MM.1S (cell line): ENCODE measurements around the gene PRIMA1.

ENCODE experiments used
- DNase-seq: peaks from one replicate; pipeline ENCODE4 v3.0.0-alpha.2; 2015
- H2AFZ ChIP-seq: fragments of 300-600 bp; sonication (generic); 2 replicates; pipeline ENCODE4 v1.6.0; 2016; ENCODE audit warnings: antibody characterized with exemption, low read length
- H3F3A ChIP-seq: fragments of 300-600 bp; sonication (generic); 2 replicates; pipeline ENCODE4 v1.6.1; 2016; ENCODE audit warnings: mild to moderate bottlenecking, antibody characterized with exemption, low read length, moderate library complexity, mixed read lengths; ENCODE audit not compliant: insufficient read depth
- H3K27ac ChIP-seq: fragments of 300-600 bp; sonication (generic); 2 replicates; pipeline ENCODE4 v1.5.1; 2016; ENCODE audit warnings: mild to moderate bottlenecking, low read length
- H3K27me3 ChIP-seq: fragments of 300-600 bp; sonication (generic); replicated peaks from 2 replicates; pipeline ENCODE4 v1.6.0; 2016; ENCODE audit warnings: low read length; ENCODE audit not compliant: insufficient read depth
- H3K36me3 ChIP-seq: fragments of 300-600 bp; sonication (generic); replicated peaks from 2 replicates; pipeline ENCODE4 v1.6.1; 2016; ENCODE audit warnings: mild to moderate bottlenecking, low read length, mixed read lengths; ENCODE audit not compliant: insufficient read depth
- H3K4me1 ChIP-seq: fragments of 300-600 bp; sonication (generic); 2 replicates; pipeline ENCODE4 v1.6.1; 2016; ENCODE audit warnings: low read length, mixed read lengths
- H3K4me2 ChIP-seq: fragments of 300-600 bp; sonication (generic); 2 replicates; pipeline ENCODE4 v1.6.0; 2016; ENCODE audit warnings: low read depth, low read length
- H3K4me3 ChIP-seq: fragments of 300-600 bp; sonication (generic); 2 replicates; pipeline ENCODE4 v1.5.1; 2016; ENCODE audit warnings: low read length, mixed read lengths
- H3K79me2 ChIP-seq: fragments of 300-600 bp; sonication (generic); 2 replicates; pipeline ENCODE4 v1.6.1; 2016; ENCODE audit warnings: mixed run types, low read length, mixed read lengths
- H3K9ac ChIP-seq: fragments of 300-600 bp; sonication (generic); 2 replicates; pipeline ENCODE4 v1.6.1; 2016; ENCODE audit warnings: low read length, mixed read lengths
- H3K9me2 ChIP-seq: fragments of 300-600 bp; sonication (generic); replicated peaks from 2 replicates; pipeline ENCODE4 v1.6.1; 2016; ENCODE audit warnings: mild to moderate bottlenecking, low read length, mixed read lengths; ENCODE audit not compliant: insufficient read depth
- H3K9me3 ChIP-seq: fragments of 300-600 bp; sonication (generic); replicated peaks from 2 replicates; pipeline ENCODE4 v1.6.1; 2016; ENCODE audit warnings: mild to moderate bottlenecking, low read length, mixed read lengths; ENCODE audit not compliant: insufficient read depth
- H4K20me1 ChIP-seq: fragments of 300-600 bp; sonication (generic); 2 replicates; pipeline ENCODE4 v1.6.1; 2016; ENCODE audit warnings: mild to moderate bottlenecking, low read length, moderate library complexity, mixed read lengths; ENCODE audit not compliant: insufficient read depth
- EZH2 ChIP-seq: fragments of 300-600 bp; sonication (generic); optimal IDR thresholded peaks from 2 replicates; pipeline ENCODE3; 2017; ENCODE audit warnings: low read depth, mild to moderate bottlenecking, antibody characterized with exemption, low read length, mixed read lengths
- EZH2phosphoT487 ChIP-seq: fragments of 300-600 bp; sonication (generic); IDR thresholded peaks from 2 replicates; pipeline ENCODE4 v1.6.1; 2018; ENCODE audit warnings: antibody characterized with exemption, low read length
- TF ChIP-seq, protein P1 (sequence below): fragments of 300-600 bp; sonication (generic); IDR thresholded peaks from 2 replicates; pipeline ENCODE4 v1.5.1; 2016; ENCODE audit warnings: antibody characterized with exemption, low read length, mixed read lengths

Gene PRIMA1

DNA sequence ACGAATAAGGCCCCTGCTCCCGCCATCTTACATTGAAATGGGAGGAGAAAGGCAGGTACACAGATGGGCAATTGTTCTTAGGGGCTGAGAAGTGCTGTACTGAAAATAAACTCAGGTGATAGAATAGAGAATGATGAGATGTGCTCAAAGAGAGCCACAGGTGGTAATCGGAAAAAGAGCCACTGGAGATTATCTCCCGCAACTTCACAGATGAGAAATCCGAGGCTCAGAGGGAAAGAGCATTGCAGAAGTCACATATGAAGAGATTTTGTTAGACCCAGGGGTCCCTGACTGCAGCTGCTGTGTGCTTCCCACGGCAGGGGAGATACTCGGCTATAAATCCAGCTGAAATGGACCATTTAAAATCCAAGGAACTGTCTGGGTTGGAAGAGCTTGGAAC, 73.7 kb downstream of the PRIMA1 start:
- H3K4me1 ChIP-seq, result no peaks in the 10 kb centered on the region
- H3K27me3 ChIP-seq, result no peaks in the 10 kb centered on the region
- H2AFZ ChIP-seq, result no peak overlapping the region
- no peaks in the 10 kb centered on the region for H4K20me1 ChIP-seq
- H3K9ac ChIP-seq, result no peak overlapping the region
- no peaks in the 10 kb centered on the region for H3K36me3 ChIP-seq
- no peaks in the 10 kb centered on the region for H3K79me2 ChIP-seq
- H3K9me2 ChIP-seq, result no peaks in the 10 kb centered on the region
- no peak overlapping the region for H3K4me2 ChIP-seq
- H3F3A ChIP-seq, result no peaks in the 10 kb centered on the region
- TF ChIP-seq EZH2 (no peak), EZH2phosphoT487 (no peak)
- TF ChIP-seq, protein P1, sequence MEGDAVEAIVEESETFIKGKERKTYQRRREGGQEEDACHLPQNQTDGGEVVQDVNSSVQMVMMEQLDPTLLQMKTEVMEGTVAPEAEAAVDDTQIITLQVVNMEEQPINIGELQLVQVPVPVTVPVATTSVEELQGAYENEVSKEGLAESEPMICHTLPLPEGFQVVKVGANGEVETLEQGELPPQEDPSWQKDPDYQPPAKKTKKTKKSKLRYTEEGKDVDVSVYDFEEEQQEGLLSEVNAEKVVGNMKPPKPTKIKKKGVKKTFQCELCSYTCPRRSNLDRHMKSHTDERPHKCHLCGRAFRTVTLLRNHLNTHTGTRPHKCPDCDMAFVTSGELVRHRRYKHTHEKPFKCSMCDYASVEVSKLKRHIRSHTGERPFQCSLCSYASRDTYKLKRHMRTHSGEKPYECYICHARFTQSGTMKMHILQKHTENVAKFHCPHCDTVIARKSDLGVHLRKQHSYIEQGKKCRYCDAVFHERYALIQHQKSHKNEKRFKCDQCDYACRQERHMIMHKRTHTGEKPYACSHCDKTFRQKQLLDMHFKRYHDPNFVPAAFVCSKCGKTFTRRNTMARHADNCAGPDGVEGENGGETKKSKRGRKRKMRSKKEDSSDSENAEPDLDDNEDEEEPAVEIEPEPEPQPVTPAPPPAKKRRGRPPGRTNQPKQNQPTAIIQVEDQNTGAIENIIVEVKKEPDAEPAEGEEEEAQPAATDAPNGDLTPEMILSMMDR, result no peak
- H3K27ac ChIP-seq, result no peak overlapping the region
- H3K9me3 ChIP-seq, result no peaks in the 10 kb centered on the region
- DNase-seq, result no peak
- no peak overlapping the region for H3K4me3 ChIP-seq

- TF ChIP-seq EZH2phosphoT487 (no peak), EZH2 (no peak)
- TF ChIP-seq, protein P1, result no peak
- Histone ChIP-seq H3K4me2 (no peak overlapping the region), H3K4me3 (no peak overlapping the region), H3F3A (no peaks in the 10 kb centered on the region), H3K4me1 (no peaks in the 10 kb centered on the region), H2AFZ (no peak overlapping the region), H3K79me2 (no peaks in the 10 kb centered on the region), H3K9ac (no peak overlapping the region), H3K27ac (no peak overlapping the region), H3K36me3 (no peaks in the 10 kb centered on the region), H4K20me1 (no peaks in the 10 kb centered on the region), H3K27me3 (no peaks in the 10 kb centered on the region), H3K9me3 (no peaks in the 10 kb centered on the region), H3K9me2 (no peaks in the 10 kb centered on the region)
- DNase-seq, result no peak
These were observed 74.4 kb downstream of the PRIMA1 start for GRCh38 chr14:93713726-93714405.

DNA sequence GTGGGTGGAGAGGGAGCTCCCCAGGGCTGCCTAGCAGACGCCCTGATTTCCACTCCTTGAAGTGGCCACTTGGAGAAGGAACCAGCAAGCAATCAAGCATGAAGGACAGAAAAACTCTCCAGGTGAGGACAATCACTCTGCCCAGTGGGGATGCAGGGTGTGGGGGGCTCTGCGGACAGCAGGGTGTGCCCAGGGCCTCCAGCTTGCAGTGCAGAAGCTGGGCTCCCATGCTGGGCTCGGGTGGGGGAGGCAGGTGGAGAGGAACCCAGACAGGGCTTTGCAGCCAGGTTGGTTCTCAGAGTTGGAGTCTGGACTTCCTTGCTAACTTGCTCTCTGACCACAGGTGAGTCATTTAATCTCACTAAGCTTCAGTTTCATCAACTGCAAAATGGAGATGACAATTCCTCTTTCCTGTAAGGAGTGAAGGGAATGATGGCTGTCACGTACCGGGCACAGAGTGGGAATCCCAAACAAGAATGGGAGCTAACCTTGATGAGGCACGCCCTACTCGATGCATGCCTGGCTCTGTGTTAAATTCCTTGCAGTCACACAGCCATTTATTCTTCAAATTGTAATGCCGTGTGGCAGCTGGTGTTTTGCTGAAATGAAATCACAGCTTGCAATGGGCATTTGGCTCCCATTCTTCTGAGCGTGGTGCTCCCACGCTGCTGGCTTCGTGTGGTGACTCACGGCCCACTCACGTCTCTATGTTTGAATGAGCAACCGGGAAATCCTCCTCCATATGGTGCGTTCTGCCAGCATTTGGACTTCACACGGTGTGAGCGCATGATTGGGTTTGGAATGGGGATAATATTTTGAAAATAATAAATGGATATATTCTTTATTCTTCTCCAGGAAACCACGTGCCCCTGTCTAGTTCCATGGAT, 75.2 kb downstream of the PRIMA1 start:
- no peak for DNase-seq
- Histone ChIP-seq H3K36me3 (no peaks in the 10 kb centered on the region), H3K79me2 (no peaks in the 10 kb centered on the region), H3K4me1 (no peaks in the 10 kb centered on the region), H3K9ac (no peak overlapping the region), H3K27me3 (no peaks in the 10 kb centered on the region), H4K20me1 (no peaks in the 10 kb centered on the region), H3F3A (no peaks in the 10 kb centered on the region), H3K9me2 (no peaks in the 10 kb centered on the region), H3K4me2 (no peak overlapping the region), H3K27ac (no peak overlapping the region), H2AFZ (no peak overlapping the region), H3K4me3 (no peak overlapping the region), H3K9me3 (no peaks in the 10 kb centered on the region)
- TF ChIP-seq EZH2phosphoT487, result no peak
- no peak for TF ChIP-seq EZH2
- TF ChIP-seq, protein P1, result no peak
